Retina (tissue), 1 donor: ENCODE measurements around the gene ADGRF3.
"Not testable (repeated sequence)": the region's sequence is repeated elsewhere in the genome, so short reads cannot be mapped to it uniquely, and the experiment has no call there.

ENCODE experiments used
- DNase-seq: peaks from one replicate; pipeline ENCODE4 v3.0.0-alpha.2; 2016

Gene ADGRF3

DNA sequence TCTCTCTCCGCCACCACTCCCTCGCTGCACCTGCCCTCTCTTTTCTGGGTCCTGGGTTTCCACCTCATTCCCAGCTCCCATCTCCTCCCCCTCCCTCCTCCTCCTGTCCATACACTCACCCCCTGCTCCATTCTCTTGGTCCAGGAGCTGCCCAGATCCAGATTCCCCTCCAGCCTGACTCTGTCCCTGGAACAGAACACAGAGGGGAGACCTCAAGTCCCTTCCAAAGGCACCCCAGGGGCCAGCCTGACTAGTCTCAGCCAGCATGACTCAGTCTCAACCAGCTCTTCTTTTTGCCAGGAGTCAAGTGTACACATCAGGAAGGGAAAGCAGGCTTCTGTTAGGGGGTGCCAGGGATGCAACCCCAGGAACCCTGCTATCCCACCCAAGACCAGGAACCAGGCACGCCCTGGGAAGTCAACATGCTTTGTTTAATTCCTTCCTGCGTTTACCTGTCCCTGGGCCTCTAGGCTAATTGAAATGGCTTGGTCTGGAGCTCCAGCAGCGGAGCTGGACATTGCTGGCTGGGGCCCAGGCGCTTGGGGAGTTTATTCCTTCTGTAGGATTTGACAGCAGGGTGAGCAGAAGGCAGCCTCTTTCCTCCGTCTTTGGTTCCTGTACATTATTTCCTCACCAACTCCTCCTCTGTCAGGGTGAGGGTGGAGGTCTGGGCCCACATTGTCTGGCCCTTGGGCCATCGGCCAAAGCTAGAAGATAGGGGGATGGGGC, 29.0 kb downstream of the ADGRF3 start:
- no peak for DNase-seq

DNA sequence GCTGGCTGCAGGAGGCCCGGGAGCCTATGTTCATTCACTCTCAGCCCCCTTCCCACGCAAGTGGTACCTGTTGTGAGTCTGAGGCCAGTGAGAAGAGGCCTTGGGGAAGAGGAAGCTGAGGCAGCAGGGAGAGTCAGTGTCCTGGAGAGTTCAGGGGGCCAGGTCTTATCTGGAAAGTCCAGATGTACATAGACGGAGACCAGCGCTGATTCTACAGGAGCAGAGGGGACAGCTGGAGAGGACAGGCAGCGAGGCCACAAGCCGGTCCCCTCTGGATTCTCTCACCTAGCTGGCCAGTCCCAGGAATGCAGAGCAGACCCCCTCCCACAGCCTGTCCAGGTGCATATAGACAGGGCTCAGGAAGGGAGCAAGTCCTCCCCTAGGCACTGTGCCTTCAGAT, 29.7 kb downstream of the ADGRF3 start:
- DNase-seq = no peak

DNA sequence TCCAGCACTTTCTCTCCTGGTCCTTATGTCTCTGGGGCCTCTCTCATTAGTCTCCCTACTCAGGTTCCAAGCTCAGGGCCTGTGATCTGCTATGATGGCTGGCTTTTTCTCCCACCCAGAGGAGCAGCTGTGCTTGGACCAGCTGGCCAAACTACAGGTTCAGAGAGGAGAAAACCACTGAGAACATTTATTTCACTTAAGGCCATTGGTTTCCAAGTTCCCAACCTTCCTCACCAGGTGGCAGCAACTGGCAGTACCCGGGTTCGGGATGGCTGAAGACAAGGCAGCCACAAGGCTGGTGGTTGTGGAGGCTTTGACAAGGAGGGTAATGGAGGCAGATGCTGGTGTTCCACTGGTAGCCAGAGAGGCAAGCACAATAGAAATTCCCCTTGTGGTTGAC, 30.5 kb downstream of the ADGRF3 start:
- DNase-seq = no peak

DNA sequence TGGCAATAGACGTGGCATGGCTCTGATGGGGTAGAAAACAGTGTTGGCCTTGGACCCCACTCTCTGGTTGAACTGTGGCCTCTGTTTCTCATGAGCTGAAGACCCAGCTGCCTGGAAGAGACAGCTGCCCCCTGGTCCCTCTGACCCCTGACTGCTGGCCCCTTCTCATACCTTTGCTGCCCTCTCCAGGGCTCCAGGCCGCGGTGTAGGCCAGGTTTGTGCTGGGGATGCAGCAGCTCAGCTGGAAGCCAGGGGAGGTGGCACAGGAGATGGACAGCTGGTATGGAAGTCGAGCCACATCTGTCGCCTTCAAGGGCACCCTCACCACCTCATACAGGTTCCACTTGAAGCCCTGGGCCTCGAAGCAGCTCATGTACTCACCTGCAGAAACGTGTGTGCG, 32.3 kb downstream of the ADGRF3 start:
- DNase-seq = no peak

DNA sequence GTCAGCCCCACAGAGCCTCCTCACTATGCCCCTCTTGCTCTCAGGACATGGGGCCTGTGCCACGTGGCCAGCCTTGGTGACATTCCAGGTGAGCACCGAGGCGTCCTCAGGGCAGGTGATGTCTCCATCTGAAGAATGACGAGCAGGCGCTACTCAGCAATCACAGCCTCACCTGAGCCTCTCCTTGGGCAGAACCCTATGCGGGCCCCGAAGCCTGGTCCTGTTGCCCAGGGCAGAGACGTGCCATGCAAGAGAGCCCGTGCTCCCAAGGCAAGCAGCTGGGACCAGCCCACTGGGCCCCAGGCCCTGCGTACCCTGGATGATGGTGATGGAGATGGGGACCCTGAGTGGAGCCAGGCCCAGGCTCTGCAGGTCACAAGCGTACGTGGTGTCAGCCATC, 33.1 kb downstream of the ADGRF3 start:
- DNase-seq = no peak

DNA sequence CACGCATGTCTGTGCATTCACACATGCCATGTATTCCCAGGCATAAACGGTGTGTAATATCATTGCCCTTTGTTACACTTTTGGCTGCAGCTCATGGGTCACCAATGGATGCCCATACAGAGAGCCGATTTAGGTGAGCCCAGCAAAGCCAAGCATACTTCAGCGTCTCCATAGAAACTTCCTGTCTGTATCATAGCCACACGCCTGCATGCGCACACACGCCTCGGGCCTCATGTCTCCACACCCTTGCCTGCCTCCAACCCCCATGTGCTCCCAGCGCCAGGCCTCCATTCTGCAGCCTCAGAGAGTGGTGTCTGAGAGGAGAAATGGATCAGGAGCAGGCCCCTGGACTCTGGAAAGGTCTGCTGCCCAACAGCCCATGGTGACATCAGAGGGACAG, 34.1 kb downstream of the ADGRF3 start:
- no peak for DNase-seq

DNA sequence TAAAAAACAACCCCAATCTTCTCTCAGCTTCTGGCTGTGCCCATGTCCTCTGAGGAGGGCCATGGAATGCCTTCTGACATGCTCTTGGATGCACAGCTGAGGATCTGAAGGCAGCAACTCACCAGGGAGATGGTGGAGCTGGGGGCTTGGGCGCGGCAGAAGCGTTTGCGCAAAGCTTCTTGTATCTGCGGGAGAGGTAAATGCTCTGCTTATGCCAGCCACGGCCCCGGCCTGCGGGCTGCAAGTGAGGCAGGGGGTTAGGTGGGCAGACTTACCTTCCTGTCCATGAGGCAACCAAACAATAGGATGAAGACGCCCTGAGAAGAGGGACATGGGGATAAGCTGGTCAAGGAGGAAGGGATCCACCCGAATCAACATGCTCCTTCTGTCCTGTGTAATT, 36.7 kb downstream of the ADGRF3 start:
- DNase-seq = no peak

DNA sequence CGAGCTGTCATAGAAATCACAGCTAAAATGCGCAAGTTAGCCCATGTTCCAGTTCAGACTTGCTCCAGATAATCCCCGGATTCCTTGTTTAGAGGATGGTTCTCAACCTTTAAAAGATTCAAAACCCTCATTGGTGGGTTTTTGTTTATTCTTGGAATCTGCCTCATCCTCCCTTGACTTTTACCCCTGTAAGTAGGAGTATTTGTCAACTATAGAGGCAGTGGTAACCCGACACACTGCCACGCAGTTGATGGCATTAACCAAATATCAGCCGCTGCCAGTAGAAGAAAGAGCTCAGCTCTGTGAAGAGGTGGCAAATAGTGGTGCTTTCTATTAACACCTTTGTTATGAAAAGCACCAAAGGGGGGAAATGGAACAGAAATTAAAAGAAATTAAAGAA, 41.0 kb downstream of the ADGRF3 start:
- no peak for DNase-seq

DNA sequence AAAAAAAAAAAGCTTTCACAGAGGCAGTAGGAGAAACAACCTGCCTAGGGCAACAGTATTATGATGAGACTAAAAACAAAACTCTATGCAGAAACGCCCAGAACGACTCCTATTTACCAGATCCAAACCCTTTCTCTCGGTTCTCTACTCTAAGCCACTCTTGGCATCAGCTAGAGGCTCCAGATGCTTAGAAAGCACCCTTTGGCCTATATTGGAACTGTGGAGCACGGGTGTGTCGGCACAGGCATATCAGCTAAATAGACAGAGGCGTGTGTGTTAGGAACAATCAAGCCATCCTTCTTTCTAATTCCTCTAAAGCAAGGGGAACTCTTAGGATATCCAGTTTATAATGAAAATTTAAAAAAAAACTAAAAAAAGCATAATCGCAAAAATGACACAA, 41.5 kb downstream of the ADGRF3 start:
- DNase-seq = not testable (repeated sequence)

DNA sequence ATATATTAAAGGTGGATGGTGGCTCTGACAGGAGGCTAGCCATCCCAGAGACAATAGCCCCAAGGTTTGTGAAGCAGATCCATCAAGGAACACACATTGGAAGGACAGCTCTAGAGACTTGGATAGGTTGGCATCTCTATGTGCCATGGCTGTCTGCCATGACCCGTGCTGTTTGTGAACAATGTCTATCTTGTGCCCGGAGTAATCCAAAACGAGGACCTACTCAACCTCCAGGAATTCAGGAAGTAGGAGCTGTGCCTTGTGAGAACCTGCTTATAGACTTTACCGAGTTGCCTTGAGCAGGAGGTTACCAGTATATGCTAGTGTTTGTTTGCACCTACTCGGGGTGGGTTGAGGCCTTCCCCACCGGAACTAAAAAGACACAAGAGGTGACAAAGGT, 43.7 kb downstream of the ADGRF3 start:
- no peak for DNase-seq

DNA sequence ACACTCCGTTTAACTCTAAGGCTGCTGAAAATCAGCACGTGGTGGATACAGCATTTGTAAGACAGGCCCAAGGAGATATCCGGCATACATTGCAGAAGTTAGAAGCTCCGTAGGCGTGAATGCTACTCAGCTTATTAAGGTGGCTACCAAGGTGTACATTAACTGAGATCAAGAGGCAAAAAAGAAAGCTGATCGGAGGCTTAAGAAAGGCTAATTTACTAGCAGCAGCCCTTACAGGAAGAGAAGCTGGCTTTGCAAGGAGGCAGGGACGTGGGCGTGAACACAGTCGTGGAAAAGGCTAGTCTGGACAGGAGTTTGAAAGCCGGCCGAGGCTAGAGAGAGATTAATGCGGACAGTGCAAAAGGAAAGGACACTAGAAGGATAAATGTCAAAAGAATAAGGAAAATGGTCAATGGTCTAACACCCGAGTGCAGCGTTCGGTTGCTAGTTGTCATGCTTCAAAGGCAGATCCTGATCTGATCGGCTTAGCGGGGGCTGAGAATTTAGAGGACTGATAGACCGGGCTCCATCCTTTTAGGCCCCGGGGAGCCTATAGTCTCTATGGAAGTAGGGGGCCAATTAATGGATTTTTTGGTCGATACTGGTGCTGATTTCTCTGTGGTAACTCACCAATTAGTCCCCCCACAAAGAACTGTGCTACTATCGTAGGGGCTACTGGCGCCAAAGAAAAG, 46.2 kb downstream of the ADGRF3 start:
- DNase-seq = peak; percentile 56

DNA sequence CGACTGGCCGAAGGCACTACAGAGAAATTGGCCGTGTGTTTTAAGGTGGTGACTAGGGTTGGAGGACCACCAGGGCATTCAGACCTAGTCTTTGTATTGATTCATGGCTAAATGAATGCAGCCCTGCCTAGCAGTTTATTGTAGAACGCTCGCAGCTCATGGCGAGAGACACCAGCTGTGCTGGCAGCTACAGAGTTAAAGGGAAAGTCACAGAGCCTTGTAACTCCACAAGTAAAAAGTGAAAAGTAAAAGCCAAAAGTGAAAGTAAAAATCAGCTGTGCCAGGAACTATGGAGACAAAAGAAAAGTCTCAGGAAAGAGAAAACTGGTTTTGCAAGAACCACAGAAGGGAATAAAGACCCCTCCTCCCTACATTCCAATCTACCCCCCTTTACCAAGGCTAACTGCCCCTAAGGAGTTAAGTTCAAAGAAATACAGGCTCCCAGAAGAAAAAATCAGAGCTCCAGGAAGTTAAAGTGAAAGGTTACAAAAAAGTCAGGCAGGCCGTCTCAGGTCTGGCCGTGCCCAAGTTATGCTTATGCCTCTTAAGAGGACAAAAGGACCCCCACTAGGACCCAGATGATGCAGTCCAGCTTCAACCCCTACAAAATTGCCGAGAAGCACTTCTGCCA, 47.0 kb downstream of the ADGRF3 start:
- DNase-seq = peak; percentile 61

DNA sequence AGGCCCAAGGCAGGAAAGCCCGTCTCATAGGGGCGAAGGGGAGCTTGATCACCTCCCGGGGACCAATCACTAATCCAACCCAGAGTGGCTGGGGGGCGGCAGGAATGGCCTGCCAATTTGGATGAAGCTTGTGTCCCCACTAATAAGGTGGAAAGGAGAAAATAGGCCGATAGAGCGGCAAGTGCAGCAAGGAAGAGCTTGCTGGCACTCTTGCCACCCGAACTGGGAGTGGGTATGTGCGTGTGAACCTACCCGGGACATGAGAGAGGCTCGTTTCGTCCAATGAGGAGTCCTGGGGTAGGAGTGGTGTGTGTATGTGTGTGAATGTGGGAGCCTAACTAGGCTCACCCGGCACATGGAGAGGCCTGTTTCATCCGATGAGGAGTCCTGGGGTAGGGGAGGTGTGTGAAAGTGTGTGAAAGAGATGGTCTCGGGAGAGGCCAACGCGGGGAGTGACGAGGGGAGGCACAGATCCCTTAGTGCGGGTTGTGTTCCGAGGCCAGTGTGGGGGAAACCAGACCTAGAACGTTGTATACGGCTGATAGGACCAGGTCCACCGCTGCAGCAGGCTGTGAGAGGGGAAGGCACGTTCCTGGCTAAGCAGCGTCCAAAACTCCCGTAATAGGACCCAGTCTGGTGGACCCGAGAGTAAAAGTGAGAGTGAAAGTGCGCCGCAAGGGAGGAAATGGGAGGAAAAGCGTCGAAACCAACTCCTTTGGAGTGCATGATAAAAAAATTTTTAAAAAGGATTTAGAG, 47.8 kb downstream of the ADGRF3 start:
- peak; percentile 69 for DNase-seq

DNA sequence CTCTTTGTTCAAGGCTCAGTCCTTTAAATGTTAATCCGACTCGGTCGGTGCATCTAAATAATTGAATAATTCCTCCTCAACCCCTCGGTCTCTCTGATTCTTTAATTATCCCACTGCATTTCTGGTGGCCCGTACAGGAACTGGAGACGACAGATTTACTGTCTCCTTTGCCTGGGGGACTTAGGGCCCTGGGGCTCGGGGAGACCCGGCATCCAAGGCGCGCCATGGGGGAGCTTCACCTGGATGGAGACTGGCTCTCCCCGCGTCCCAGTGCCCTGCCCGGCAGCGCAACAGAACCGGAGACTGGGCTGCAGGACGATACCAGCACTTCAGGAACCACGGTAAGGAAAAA, 48.3 kb downstream of the ADGRF3 start:
- no peak for DNase-seq

DNA sequence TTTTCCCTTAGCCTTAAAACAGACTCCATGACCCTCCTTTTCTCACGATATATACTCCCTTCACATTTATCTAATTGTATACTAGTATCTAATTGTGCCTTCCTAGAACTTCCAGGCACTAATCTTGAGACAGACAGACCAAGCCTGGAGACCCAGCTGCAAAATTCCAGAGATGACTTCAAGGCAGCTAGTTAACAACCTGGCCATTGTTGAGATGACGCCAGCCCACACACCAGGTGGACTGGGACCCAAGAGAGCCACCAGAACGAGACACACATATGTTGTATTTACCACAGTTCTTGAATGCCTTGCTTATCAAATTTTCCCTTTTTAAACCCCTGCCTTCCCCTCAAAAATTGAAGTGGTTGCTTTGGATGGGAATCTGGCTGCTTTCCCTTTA, 49.5 kb downstream of the ADGRF3 start:
- no peak for DNase-seq

DNA sequence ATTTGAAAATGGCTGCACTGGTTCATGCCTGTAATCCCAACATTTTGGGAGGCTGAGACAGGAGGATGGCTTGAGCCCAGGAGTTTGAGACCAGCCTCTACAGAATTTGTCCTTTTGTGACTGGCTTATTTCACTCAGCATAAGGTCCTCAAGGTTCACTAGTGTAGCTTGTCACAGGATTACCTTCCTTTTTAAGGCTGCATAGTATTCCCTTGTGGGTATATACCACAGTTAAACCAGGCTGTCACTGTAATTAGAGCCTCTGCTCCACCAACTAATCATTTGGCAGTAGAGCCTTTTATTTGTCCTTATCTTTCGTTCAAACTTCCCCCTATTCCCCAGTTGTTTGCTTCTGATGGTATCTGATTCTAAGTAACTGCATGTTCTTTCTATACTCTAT, 51.1 kb downstream of the ADGRF3 start:
- DNase-seq = no peak

DNA sequence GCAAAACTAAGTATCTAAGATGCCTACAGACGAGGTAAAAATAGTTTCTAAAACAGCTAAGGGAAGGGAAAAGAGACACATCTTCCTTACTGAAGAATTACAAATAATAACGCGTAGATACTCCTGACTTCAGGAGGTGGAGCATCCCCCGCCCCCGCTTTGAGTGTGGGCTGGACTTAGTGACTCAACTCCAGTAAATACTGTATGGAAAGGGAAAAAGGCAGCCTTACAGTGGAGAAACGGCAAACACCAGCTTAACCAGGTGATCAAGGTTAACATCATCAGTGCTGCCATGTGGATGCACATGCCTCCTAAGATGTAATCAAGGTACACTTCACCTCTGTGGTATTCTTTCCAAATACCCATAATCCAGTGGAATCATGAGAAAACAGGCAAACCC, 53.9 kb downstream of the ADGRF3 start:
- no peak for DNase-seq

DNA sequence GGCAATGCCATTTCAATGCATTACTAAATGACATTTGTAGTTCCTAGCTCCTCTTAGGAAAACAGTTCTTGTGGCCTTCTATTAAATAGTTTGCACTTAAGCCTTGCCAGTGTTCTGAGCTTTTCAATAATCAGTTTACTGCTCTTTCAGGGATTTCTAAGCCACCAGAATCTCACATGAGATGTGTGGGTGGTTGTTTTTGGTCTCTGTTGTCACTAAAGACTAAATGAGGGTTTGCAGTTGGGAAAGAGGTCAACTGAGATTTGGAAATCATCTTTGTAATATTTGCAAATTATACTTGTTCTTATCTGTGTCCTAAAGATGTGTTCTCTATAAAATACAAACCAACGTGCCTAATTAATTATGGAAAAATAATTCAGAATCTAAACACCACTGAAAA, 56.6 kb downstream of the ADGRF3 start:
- no peak for DNase-seq

DNA sequence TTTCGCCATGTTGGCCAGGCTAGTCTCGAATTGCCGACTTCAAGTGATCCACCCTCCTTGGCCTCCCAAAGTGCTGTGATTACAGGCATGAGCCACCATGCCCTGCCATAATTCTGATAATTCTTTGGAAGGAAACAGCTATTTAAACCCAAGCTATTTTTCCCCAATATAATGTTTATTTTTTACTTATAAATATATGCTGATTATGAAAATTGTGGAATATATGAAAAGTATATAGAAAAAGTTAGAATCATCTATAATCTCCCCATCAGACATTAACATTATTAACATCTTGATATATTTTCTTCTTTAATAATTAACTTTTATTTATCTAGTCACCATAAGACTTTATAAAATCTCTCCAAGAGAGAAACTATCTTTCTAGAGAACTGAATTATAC, 60.7 kb downstream of the ADGRF3 start:
- DNase-seq = no peak

DNA sequence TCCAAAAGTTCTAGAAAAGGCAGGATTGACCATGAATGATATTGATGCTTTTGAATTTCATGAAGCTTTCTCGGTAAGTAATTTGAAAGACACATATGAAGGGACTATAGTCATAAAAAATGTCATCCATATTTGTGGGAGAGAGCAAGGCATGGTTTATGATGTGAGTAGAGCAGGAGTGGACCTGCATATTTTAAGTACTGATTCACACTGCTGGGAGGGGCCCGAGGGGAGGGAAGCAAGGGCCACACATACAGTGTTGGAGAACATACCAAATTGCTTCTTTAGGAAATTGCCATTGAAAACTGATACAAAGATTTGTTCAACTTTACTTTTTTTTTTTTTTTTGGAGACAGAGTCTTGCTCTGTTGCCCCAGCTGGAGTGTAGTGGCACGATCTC, 62.5 kb downstream of the ADGRF3 start:
- DNase-seq = no peak

DNA sequence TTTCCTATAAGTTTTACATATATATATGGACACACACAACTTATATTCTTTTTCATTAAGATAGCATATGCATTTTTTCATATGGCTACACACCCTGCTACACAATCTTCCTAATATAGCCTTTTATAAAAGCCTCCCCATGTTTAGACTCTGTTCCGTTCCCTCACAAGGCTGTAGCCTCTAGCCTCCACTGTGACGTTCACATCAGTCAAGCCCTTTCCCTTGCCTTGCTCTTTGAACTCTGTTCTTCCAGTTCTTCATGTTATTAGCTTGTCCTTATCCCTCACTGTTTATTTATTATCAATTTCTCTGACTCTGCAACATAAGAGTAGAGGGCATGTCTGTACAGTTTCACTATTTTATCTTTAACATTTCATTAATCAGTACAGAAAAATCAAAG, 63.0 kb downstream of the ADGRF3 start:
- no peak for DNase-seq

DNA sequence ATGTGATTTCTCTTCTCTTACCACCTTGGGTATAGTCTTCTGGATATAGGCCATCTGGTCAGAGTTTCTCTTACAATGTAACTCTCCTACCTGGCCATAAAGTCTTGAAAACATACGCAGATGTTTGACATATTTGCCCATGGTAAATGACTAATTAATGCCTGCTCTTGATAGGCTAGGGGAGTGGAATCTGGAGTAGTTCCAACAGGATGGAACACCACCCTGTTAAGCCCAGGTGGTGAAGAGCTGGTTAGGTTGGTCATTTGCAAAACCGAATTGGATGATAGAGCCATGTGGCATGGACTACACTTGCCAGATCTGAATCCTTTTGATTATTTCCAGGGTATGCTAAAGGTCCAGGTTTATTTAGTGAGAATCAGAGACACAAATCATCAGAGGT, 65.4 kb downstream of the ADGRF3 start:
- no peak for DNase-seq

DNA sequence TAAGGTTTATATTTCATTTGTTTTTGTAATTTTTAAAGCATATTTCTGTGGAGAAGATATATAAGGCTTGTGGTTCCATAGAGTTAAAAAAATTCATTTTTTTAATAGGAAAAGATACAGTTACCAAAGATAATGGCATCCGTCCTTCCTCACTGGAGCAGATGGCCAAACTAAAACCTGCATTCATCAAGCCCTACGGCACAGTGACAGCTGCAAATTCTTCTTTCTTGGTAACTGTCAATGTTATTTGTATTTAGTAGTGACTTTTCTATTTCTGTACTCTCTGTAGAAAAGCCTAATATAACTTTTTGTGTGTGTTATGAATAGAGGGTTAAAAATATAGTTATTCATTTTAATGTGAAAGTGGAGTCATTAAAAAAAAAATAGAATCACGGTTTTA, 66.7 kb downstream of the ADGRF3 start:
- no peak for DNase-seq
